ENCODE data around the gene SEPTIN10.

GRCh38 chr2:109507828-109508227 lies 105.9 kb downstream of the SEPTIN10 start:
- TF ChIP-seq BHLHE40 (IDR thresholded peaks at IDR 0.05; ENCODE audit: borderline replicate concordance) (no peak), SP1 (IDR thresholded peaks at IDR 0.05) (no peak), L3MBTL2 (conservative IDR thresholded peaks at IDR 0.05) (no peak), TARDBP (IDR thresholded peaks at IDR 0.05) (no peak), LEF1 (IDR thresholded peaks at IDR 0.05; ENCODE audit: borderline replicate concordance) (no peak), ZNF384 (IDR thresholded peaks at IDR 0.05) (no peak), ELF4 (IDR thresholded peaks at IDR 0.05) (no peak), CTBP1 (IDR thresholded peaks at IDR 0.05; ENCODE audit: borderline replicate concordance) (no peak), ARNT (IDR thresholded peaks at IDR 0.05) (no peak), SUZ12 (IDR thresholded peaks at IDR 0.05) (no peak), HDGF (IDR thresholded peaks at IDR 0.05; ENCODE audit: borderline replicate concordance) (no peak), FOXA1 (IDR thresholded peaks at IDR 0.05) (no peak), FOXM1 (IDR thresholded peaks at IDR 0.05; ENCODE audit: borderline replicate concordance) (no peak)

Measured in HEK293T (cell line).